NCI-H1105 treated with DMSO at 0.1 percent for 48 hours (cell line): ENCODE results near the gene NEDD4.

Source experiments
- DNase-seq: peaks from one replicate; lab custom pipeline; 2025; lab: John Stamatoyannopoulos, UW

NEDD4 gene

DNA sequence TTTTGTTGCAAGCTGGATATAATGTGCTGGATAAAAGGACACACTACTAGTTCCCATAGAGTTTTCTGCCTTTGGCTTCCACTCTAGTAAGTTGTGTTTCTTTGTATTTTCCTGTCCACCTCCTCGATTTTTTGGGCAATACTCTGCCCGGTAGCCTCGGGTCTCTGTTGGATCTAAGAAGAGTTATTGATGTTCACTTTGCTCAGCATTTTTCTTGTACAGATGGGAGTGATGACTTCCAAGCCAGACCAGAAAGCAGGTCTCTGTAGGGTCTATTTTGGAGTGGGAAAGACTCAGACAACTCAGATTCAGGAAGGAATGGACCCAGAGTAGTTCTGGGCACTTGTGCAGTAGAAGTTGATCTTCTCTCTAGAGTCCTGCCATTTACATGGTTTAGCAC lies 214.5 kb downstream of the NEDD4 start:
- DNase-seq = no peak
